OCI-LY3 (cell line): ENCODE measurements around the gene IDH3G.

ENCODE experiments used
- CTCF ChIP-seq: fragments of 200-600, 300-600 bp; sonication (generic); IDR thresholded peaks from 2 replicates; pipeline ENCODE4 v1.5.1; 2014; ENCODE audit warnings: antibody characterized with exemption, low read length, low read depth
- EZH2phosphoT487 ChIP-seq: fragments of 200-600 bp; shearing (Covaris generic); IDR thresholded peaks from 2 replicates; pipeline ENCODE4 v1.6.1; 2018; ENCODE audit warnings: antibody characterized with exemption, mixed run types, low read depth

- no peak for TF ChIP-seq CTCF
- TF ChIP-seq EZH2phosphoT487, result no peak
These were observed 24.1 kb downstream of the IDH3G start for GRCh38 chrX:153769865-153770600.
